ENCODE results near the gene ZNF431. TPM values are rescaled to one million over a fixed set of nuclear protein-coding genes. Genes with fewer than 3 reads are reported as not detected.

Gene ZNF431
- total RNA-seq, 3 donors from 2014 or later, result 8.6 to 13.8 (median 11.6) TPM

DNA sequence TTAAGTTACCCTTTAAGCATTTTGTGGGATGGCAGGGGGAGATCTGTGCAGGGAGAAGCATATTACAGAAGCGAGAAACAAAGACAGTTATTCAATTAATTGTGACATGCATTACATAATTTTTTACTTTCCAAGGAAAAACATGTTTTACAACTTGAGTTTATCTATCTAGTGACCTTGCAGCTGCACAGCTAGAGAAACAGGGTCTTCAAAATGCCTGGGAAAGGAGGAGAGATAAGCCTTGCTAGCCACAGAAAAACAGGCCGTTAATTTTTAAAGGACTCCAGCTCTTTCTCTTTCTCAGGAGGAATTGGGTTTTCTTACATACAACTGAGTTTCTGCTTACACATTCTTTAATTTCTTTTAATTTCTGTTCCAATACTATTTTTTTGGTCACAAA, 14.8 kb upstream of the ZNF431 start:
- intact Hi-C loops (cut with DNase I, micrococcal nuclease), result no loop called here
- H3K36me3 ChIP-seq (ENCODE audit: low read depth), result no peaks in the 10 kb centered on the region
- ATAC-seq (no peak), DNase-seq (no peak)
- H3K4me1 ChIP-seq (ENCODE audit: low read depth), result no peaks in the 10 kb centered on the region
- no peak overlapping the region for H3K4me3 ChIP-seq
- TF ChIP-seq, protein P1, sequence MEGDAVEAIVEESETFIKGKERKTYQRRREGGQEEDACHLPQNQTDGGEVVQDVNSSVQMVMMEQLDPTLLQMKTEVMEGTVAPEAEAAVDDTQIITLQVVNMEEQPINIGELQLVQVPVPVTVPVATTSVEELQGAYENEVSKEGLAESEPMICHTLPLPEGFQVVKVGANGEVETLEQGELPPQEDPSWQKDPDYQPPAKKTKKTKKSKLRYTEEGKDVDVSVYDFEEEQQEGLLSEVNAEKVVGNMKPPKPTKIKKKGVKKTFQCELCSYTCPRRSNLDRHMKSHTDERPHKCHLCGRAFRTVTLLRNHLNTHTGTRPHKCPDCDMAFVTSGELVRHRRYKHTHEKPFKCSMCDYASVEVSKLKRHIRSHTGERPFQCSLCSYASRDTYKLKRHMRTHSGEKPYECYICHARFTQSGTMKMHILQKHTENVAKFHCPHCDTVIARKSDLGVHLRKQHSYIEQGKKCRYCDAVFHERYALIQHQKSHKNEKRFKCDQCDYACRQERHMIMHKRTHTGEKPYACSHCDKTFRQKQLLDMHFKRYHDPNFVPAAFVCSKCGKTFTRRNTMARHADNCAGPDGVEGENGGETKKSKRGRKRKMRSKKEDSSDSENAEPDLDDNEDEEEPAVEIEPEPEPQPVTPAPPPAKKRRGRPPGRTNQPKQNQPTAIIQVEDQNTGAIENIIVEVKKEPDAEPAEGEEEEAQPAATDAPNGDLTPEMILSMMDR (IDR thresholded peaks at IDR 0.05), result no peak
- H3K9me3 ChIP-seq, result peaks cover 3% of the 10 kb centered on the region

DNA sequence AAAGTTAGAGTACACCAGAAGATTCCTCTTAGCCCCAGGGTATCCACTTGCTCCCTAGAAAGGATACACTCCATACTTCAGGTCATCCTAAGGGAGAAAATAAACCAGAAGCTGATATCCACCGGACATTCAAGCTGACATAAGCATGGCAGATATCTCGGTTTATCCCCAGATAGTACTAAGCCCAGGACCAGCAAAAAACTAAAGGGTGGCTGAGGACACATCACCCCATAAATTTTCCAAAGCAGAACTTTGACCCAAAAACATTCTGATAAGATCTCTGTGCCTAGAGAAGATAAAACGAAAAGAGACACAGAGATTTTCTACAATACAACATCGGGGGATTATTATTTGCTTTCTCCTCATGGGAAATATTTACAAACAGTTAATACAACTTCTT, 13.9 kb upstream of the ZNF431 start:
- DNase-seq (no peak), ATAC-seq (no peak)
- intact Hi-C loops (cut with DNase I, micrococcal nuclease), result no loop called here
- TF ChIP-seq, protein P1 (IDR thresholded peaks at IDR 0.05), result no peak
- Histone ChIP-seq H3K4me1 (ENCODE audit: low read depth) (no peaks in the 10 kb centered on the region), H3K4me3 (no peak overlapping the region), H3K36me3 (ENCODE audit: low read depth) (no peaks in the 10 kb centered on the region), H3K9me3 (peaks cover 3% of the 10 kb centered on the region)

DNA sequence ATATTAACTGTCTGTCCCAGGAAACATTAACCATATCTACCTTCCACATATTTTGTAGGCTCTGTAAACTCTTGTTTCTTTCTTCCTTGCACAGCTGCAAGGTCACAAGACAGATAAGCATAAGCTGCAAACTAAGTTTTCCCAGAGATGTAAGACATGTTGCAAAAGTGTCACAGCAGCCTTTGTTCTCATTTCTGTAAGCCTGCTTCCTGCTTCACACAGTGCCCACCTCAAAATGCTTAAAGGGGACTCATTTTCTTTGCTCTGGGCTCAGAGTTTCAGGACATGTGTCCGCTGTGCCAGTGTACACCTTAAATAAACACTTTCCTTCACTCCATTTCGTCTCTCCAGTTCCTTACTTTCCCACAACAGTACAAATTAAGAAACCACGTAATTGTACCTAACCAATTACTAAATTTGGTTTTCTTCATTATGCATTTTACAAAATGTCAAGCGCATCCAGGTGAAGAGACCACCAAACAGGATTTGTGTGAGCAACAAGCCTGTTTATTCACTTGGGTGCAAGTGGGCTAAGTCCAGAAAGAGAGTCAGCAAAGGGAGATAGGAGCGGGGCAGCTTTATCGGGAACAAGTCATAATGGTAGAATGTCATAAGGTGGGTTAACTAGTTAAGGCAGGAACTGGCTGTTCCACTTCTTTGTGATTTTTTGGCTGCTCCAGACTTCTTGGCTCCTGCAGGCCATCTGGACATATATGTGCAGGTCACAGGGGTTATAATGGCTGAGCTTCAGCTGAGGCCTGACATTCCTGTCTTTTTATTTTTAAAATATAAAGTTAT, 12.7 kb upstream of the ZNF431 start:
- DNase-seq, result no peak
- Histone ChIP-seq H3K9me3 (peaks cover 3% of the 10 kb centered on the region), H3K4me1 (ENCODE audit: low read depth) (no peaks in the 10 kb centered on the region), H3K4me3 (no peak overlapping the region), H3K36me3 (ENCODE audit: low read depth) (no peaks in the 10 kb centered on the region)
- TF ChIP-seq, protein P1 (IDR thresholded peaks at IDR 0.05), result no peak
- ATAC-seq, result no peak
- intact Hi-C loops (cut with DNase I, micrococcal nuclease), result no loop called here

DNA sequence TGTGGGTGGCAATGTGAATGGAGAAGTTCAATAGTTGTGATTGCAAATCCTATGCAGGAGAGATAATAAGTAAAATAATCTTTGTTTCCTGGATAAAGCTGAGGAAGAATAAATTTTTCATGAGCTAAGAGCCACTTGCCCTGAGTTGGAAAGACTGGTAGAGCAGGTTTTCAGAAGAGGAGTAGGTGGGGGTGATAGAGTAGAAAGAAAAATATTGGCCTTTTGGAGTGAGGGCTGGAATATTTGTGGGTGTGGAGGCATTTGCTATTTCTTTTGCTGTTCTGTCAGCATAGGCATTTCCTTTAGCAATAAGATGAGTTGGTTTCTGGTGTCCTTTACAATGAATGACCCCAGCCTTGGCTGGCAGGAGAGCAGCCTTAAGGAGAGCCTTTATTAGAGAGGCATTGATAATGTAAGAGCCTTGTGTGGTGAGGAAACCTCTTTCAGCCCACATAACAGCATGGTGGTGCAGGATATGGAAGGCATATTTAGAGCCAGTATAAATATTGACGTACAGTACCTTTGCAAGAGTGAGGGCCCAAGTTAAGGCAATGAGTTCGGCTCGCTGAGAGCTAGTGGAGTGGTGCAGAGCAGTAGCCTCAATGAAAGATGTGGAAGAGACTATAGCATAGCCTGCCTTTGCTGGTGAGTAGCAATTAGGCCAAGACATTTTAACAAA, 11.6 kb upstream of the ZNF431 start:
- intact Hi-C loops (cut with DNase I, micrococcal nuclease), result no loop called here
- DNase-seq (no peak), ATAC-seq (no peak)
- TF ChIP-seq, protein P1 (IDR thresholded peaks at IDR 0.05), result no peak
- peaks cover 3% of the 10 kb centered on the region for H3K9me3 ChIP-seq
- H3K36me3 ChIP-seq (ENCODE audit: low read depth), result no peaks in the 10 kb centered on the region
- H3K4me3 ChIP-seq, result no peak overlapping the region
- no peaks in the 10 kb centered on the region for H3K4me1 ChIP-seq (ENCODE audit: low read depth)

DNA sequence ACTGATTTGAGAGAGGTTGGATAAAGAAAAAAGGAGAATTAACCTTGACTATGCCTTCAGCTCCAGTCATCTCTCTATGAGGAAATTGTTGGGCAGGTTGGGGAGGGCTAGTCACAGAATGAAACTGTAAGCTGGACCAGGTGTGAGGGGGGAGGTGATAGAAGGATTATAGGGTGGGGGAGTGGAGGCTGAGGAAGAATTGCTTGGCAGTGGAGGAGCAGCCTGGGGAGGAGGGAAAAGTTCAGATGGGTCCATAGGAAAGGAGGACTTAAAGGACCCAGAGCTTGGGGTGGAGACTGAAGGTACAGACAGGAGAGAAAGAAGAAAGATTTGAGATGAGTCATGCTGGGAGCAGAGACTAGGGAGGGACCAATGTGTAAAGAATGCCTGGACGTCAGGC, 8.2 kb upstream of the ZNF431 start:
- intact Hi-C loops (cut with DNase I, micrococcal nuclease), result no loop called here
- ATAC-seq, result no peak

More for the DNA sequence above, 8.2 kb upstream of the ZNF431 start:
- no peak overlapping the region for H3K4me3 ChIP-seq
- TF ChIP-seq, protein P1 (IDR thresholded peaks at IDR 0.05), result no peak
- no peak for DNase-seq
- H3K4me1 ChIP-seq (ENCODE audit: low read depth), result no peaks in the 10 kb centered on the region
- H3K9me3 ChIP-seq, result no peaks in the 10 kb centered on the region
- no peaks in the 10 kb centered on the region for H3K36me3 ChIP-seq (ENCODE audit: low read depth)

All from mucosa of descending colon (tissue), 3 donors.